Prostate gland (tissue), 2 donors: ENCODE measurements around the gene ZIM2.

Experiments used
- CTCF ChIP-seq, 4 experiments: fragments of 200-600 bp in 2 of 4; fragments of 450-650 bp in 2 of 4; sonication (generic) in 2 of 4; IDR thresholded peaks; 1 replicate in 3 of 4; 2 replicates in 1 of 4; pipeline ENCODE4 v1.5.1; 2016 to 2019; ENCODE audit warnings: antibody characterized with exemption in 4 of 4, mild to moderate bottlenecking in 2 of 4, moderate library complexity in 2 of 4
- POLR2A ChIP-seq: fragments of 450-650 bp; IDR thresholded peaks from one replicate; pipeline ENCODE4 v1.6.1; 2016; ENCODE audit warnings: antibody characterized with exemption, mild to moderate bottlenecking
- POLR2AphosphoS5 ChIP-seq: sonication (generic); formaldehyde crosslinking; IDR thresholded peaks from one replicate; pipeline ENCODE4 v1.6.1; 2017; ENCODE audit warnings: antibody characterized with exemption

- TF ChIP-seq POLR2A, result no peak
- TF ChIP-seq CTCF (IDR thresholded peaks at IDR 0.05), result no peak
- TF ChIP-seq POLR2AphosphoS5, result no peak
Measured at GRCh38 chr19:56769650-56770049, 70.9 kb downstream of the ZIM2 start.
